Activated CD4-positive, alpha-beta memory T cell treated with anti-CD3 and anti-CD28 coated beads for 36 hours (primary cell): Measurements from ENCODE around the gene DNAI1. TPM values are rescaled to one million over a fixed set of nuclear protein-coding genes. Genes with fewer than 3 reads are reported as not detected.

ENCODE experiments used
- CTCF ChIA-PET: fragments of 350-600 bp; sonication (Branson Sonifier 250); formaldehyde crosslinking; loops from one replicate; lab custom pipeline; 2021; ENCODE audit warnings: antibody characterized with exemption, inconsistent platforms; lab: Charles Lee
- POLR2A ChIA-PET: fragments of 350-600 bp; sonication (Branson Sonifier 250); formaldehyde crosslinking; loops from one replicate; lab custom pipeline; 2021; ENCODE audit warnings: antibody characterized with exemption; lab: Charles Lee
- DNase-seq: peaks from one replicate; pipeline ENCODE4 v3.0.0-alpha.2; 2020
- H3K27ac Mint-ChIP-seq: one replicate; pipeline ENCODE4 v1.8.0; 2021; ENCODE audit warnings: mixed read lengths
- H3K27me3 Mint-ChIP-seq: one replicate; pipeline ENCODE4 v1.8.0; 2021; ENCODE audit warnings: mixed read lengths
- H3K36me3 Mint-ChIP-seq: one replicate; pipeline ENCODE4 v1.8.0; 2021; ENCODE audit warnings: mixed read lengths
- H3K4me1 Mint-ChIP-seq: one replicate; pipeline ENCODE4 v1.8.0; 2021; ENCODE audit warnings: low read depth, mixed read lengths
- H3K4me3 Mint-ChIP-seq: one replicate; pipeline ENCODE4 v1.8.0; 2021; ENCODE audit warnings: mild to moderate bottlenecking, mixed read lengths
- H3K9me3 Mint-ChIP-seq: one replicate; pipeline ENCODE4 v1.8.0; 2021; ENCODE audit warnings: mixed read lengths
- intact Hi-C: fragments of 100-400 bp; cut with micrococcal nuclease; formaldehyde crosslinking; loops from one replicate; pipeline ENCODE4 v1.15.1; 2023
- total RNA-seq, 2 experiments: library from RNA; stranded (reverse); gene quantifications; one replicate each; pipeline ENCODE4 v1.2.3, GENCODE V29; 2021

DNAI1 gene
- total RNA-seq, 2 experiments from 2014 or later: 0.19 to 0.69 TPM

GRCh38 chr9:34451545-34451944, 7.1 kb upstream of the DNAI1 start:
- no peak overlapping the region for H3K4me3 Mint-ChIP-seq
- H3K27me3 Mint-ChIP-seq: no peaks in the 10 kb centered on the region
- POLR2A ChIA-PET: interaction anchor here (1.5 kb wide), 1 partner anchor 12 kb away, joined by 4 read pairs; no protein-coding TSS in a partner anchor
- H3K4me1 Mint-ChIP-seq: peaks cover 28% of the 10 kb centered on the region
- CTCF ChIA-PET: interaction anchor here (1.0 to 1.2 kb wide), 2 partner anchors 48 to 52 kb away, joined by 4 to 6 read pairs; no protein-coding TSS in a partner anchor
- DNase-seq: peak; percentile 59
- H3K36me3 Mint-ChIP-seq: no peaks in the 10 kb centered on the region
- no peak overlapping the region for H3K27ac Mint-ChIP-seq
- no peaks in the 10 kb centered on the region for H3K9me3 Mint-ChIP-seq
- intact Hi-C loops: no loop called here

- intact Hi-C loops: no loop called here
- Mint-ChIP-seq H3K4me1 (peaks cover 38% of the 10 kb centered on the region), H3K27ac (no peak overlapping the region), H3K4me3 (no peak overlapping the region), H3K36me3 (no peaks in the 10 kb centered on the region), H3K27me3 (no peaks in the 10 kb centered on the region), H3K9me3 (no peaks in the 10 kb centered on the region)
- DNase-seq: no peak
- POLR2A ChIA-PET: no interaction called here
- CTCF ChIA-PET: interaction anchor here (0.7 to 0.9 kb wide), 2 partner anchors 47 to 51 kb away, joined by 3 read pairs; no protein-coding TSS in a partner anchor
Observed at GRCh38 chr9:34452568-34452967, 6.0 kb upstream of the DNAI1 start.

GRCh38 chr9:34454571-34455065, 4.0 kb upstream of the DNAI1 start:
- peak; percentile 60 for DNase-seq
- ChIA-PET CTCF (interaction anchor here (0.8 to 3.0 kb wide), 3 partner anchors 8 to 50 kb away, joined by 3 to 13 read pairs (median 13); no protein-coding TSS in a partner anchor), POLR2A (interaction anchor here (0.7 to 1.6 kb wide), 4 partner anchors 9 to 407 kb away, joined by 5 read pairs; no protein-coding TSS in a partner anchor)
- Mint-ChIP-seq H3K4me1 (peaks cover 47% of the 10 kb centered on the region), H3K9me3 (no peaks in the 10 kb centered on the region), H3K27ac (no peak overlapping the region), H3K36me3 (no peaks in the 10 kb centered on the region), H3K4me3 (no peak overlapping the region), H3K27me3 (peaks cover 3% of the 10 kb centered on the region)
- intact Hi-C loops: loop anchor here (5.0 kb wide), 1 partner anchor 407 kb away; the partner anchor contains the start of gene UBAP2

- peaks cover 45% of the 10 kb centered on the region for H3K4me1 Mint-ChIP-seq
- intact Hi-C loops: loop anchor here (5.0 kb wide), 1 partner anchor 409 kb away; the partner anchor contains the start of gene UBAP2
- no peak for DNase-seq
- no peak overlapping the region for H3K27ac Mint-ChIP-seq
- H3K36me3 Mint-ChIP-seq: no peaks in the 10 kb centered on the region
- H3K27me3 Mint-ChIP-seq: peaks cover 3% of the 10 kb centered on the region
- CTCF ChIA-PET: interaction anchor here (0.6 to 3.0 kb wide), 8 partner anchors 10 to 475 kb away, joined by 3 to 13 read pairs (median 4); no protein-coding TSS in a partner anchor
- POLR2A ChIA-PET: no interaction called here
- H3K9me3 Mint-ChIP-seq: no peaks in the 10 kb centered on the region
- no peak overlapping the region for H3K4me3 Mint-ChIP-seq
Observed at GRCh38 chr9:34456151-34456550, 2.5 kb upstream of the DNAI1 start.

- peaks cover 39% of the 10 kb centered on the region for H3K4me1 Mint-ChIP-seq
- H3K27me3 Mint-ChIP-seq: peaks cover 3% of the 10 kb centered on the region
Observed at GRCh38 chr9:34456746-34457145, 1.9 kb upstream of the DNAI1 start.

DNA sequence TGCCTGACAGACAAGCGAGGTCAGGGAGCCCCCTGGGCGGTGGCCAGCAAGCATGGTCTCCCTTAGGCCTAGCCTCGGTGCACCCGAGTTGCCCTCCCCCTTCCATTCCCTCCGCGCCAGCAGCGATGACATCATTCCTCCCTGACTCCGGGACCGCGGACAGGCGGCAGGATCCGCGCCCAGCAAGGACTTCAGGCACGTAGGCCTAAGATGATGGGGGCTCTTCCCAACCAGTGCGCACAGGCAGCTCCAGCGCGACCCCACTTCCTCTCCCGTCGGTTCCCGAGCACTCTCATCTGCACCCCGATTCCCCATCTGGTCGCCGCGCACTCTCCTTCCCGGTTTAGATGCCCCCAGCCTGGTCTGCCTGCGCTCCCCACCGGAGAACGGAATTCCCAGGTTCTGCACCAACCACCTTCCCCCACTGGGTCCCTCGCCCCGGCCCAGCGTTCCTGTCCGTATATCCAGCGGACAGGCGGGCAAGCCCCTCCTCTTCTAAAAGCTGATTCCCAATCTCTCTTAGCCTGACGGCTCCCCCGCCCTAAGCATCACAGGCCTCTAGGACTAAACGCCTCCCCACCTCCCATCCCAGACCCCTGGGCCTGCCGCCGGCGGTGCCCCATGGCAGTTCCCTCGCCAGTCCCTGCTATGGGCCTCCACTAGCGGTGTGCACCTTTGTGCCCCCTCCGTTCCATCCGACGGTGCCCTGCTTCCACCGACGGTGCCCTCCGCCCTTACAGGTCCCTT, 1.2 kb upstream of the DNAI1 start:
- no peaks in the 10 kb centered on the region for H3K36me3 Mint-ChIP-seq
- CTCF ChIA-PET: interaction anchor here (1.0 to 3.0 kb wide), 4 partner anchors 11 to 442 kb away, joined by 3 to 13 read pairs (median 4); no protein-coding TSS in a partner anchor
- peaks cover 35% of the 10 kb centered on the region for H3K4me1 Mint-ChIP-seq
- POLR2A ChIA-PET: no interaction called here
- H3K4me3 Mint-ChIP-seq: peak overlapping the region; percentile 86
- H3K9me3 Mint-ChIP-seq: no peaks in the 10 kb centered on the region
- DNase-seq: no peak
- intact Hi-C loops: loop anchor here (1.0 to 5.0 kb wide), 9 partner anchors 43 to 659 kb away; partner anchors contain the start of genes KIF24, MYORG, NUDT2 and RPP25L
- H3K27me3 Mint-ChIP-seq: peaks cover 5% of the 10 kb centered on the region
- no peak overlapping the region for H3K27ac Mint-ChIP-seq

More at GRCh38 chr9:34456746-34457145, 1.9 kb upstream of the DNAI1 start:
- Mint-ChIP-seq H3K27ac (no peak overlapping the region), H3K9me3 (no peaks in the 10 kb centered on the region), H3K4me3 (peak overlapping the region; percentile 86), H3K36me3 (no peaks in the 10 kb centered on the region)
- intact Hi-C loops: loop anchor here (5.0 kb wide), 1 partner anchor 409 kb away; the partner anchor contains the start of gene UBAP2
- CTCF ChIA-PET: interaction anchor here (0.6 to 3.0 kb wide), 8 partner anchors 10 to 476 kb away, joined by 3 to 13 read pairs (median 4); no protein-coding TSS in a partner anchor
- POLR2A ChIA-PET: no interaction called here
- DNase-seq: no peak

DNA sequence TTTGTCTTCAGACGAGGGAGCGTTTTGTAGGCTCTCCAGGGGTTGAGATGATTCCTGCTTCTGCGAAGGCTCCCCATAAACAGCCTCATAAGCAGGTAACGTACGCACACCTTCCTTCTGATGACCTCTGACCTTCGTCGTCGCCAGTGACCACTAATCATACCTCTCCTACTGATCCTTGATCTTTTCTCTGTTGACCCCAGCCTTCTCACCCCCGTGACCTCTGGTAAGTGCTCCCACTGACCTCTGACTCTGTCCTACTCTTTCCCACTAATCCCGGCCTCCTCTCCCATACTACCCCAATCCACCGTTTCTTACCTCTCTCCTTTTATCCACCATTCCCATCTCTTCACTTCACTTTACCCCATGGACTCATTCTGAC, 345 bp downstream of the DNAI1 start:
- POLR2A ChIA-PET: interaction anchor here (0.8 kb wide), 1 partner anchor 188 kb away, joined by 4 read pairs; the partner anchor contains the start of gene GALT
- H3K27me3 Mint-ChIP-seq: peaks cover 5% of the 10 kb centered on the region
- intact Hi-C loops: loop anchor here (1.0 to 5.0 kb wide), 9 partner anchors 41 to 657 kb away; partner anchors contain the start of genes KIF24, MYORG, NUDT2 and RPP25L
- H3K27ac Mint-ChIP-seq: no peak overlapping the region
- peak overlapping the region; percentile 77 for H3K4me3 Mint-ChIP-seq
- H3K9me3 Mint-ChIP-seq: no peaks in the 10 kb centered on the region
- DNase-seq: no peak
- no peaks in the 10 kb centered on the region for H3K36me3 Mint-ChIP-seq
- H3K4me1 Mint-ChIP-seq: peaks cover 41% of the 10 kb centered on the region
- CTCF ChIA-PET: interaction anchor here (0.6 to 1.1 kb wide), 5 partner anchors 55 to 243 kb away, joined by 3 to 5 read pairs (median 4); no protein-coding TSS in a partner anchor

GRCh38 chr9:34459356-34459755, 751 bp downstream of the DNAI1 start:
- POLR2A ChIA-PET: no interaction called here
- CTCF ChIA-PET: interaction anchor here (0.6 to 1.1 kb wide), 2 partner anchors 205 to 207 kb away, joined by 3 to 4 read pairs; no protein-coding TSS in a partner anchor
- intact Hi-C loops: loop anchor here (2.0 to 5.0 kb wide), 4 partner anchors 83 to 412 kb away; partner anchors contain the start of genes MYORG, RPP25L and UBAP2
- H3K4me3 Mint-ChIP-seq: no peak overlapping the region
- peaks cover 5% of the 10 kb centered on the region for H3K27me3 Mint-ChIP-seq
- no peak for DNase-seq
- peaks cover 40% of the 10 kb centered on the region for H3K4me1 Mint-ChIP-seq
- H3K9me3 Mint-ChIP-seq: no peaks in the 10 kb centered on the region
- H3K27ac Mint-ChIP-seq: no peak overlapping the region
- no peaks in the 10 kb centered on the region for H3K36me3 Mint-ChIP-seq

GRCh38 chr9:34459941-34460340, 1.3 kb downstream of the DNAI1 start:
- H3K4me3 Mint-ChIP-seq: no peak overlapping the region
- intact Hi-C loops: loop anchor here (2.0 to 5.0 kb wide), 4 partner anchors 83 to 413 kb away; partner anchors contain the start of genes MYORG, RPP25L and UBAP2
- H3K27ac Mint-ChIP-seq: no peak overlapping the region
- H3K4me1 Mint-ChIP-seq: peaks cover 34% of the 10 kb centered on the region
- ChIA-PET CTCF (interaction anchor here (1.1 kb wide), 1 partner anchor 208 kb away, joined by 3 read pairs; no protein-coding TSS in a partner anchor), POLR2A (no interaction called here)
- DNase-seq: no peak
- no peaks in the 10 kb centered on the region for H3K36me3 Mint-ChIP-seq
- no peaks in the 10 kb centered on the region for H3K9me3 Mint-ChIP-seq
- H3K27me3 Mint-ChIP-seq: peaks cover 5% of the 10 kb centered on the region

GRCh38 chr9:34463098-34463900, 4.7 kb downstream of the DNAI1 start:
- peaks cover 14% of the 10 kb centered on the region for H3K4me1 Mint-ChIP-seq
- intact Hi-C loops: no loop called here
- H3K36me3 Mint-ChIP-seq: no peaks in the 10 kb centered on the region
- ChIA-PET CTCF (interaction anchor here (1.0 to 1.4 kb wide), 4 partner anchors 25 to 59 kb away, joined by 3 to 8 read pairs (median 4); no protein-coding TSS in a partner anchor), POLR2A (interaction anchor here (0.7 to 1.6 kb wide), 3 partner anchors 8 to 29 kb away, joined by 3 to 5 read pairs (median 4); no protein-coding TSS in a partner anchor)
- H3K9me3 Mint-ChIP-seq: no peaks in the 10 kb centered on the region
- H3K27me3 Mint-ChIP-seq: peaks cover 10% of the 10 kb centered on the region
- DNase-seq: peak; percentile 86
- no peak overlapping the region for H3K4me3 Mint-ChIP-seq
- peak overlapping the region; percentile 13 for H3K27ac Mint-ChIP-seq

DNA sequence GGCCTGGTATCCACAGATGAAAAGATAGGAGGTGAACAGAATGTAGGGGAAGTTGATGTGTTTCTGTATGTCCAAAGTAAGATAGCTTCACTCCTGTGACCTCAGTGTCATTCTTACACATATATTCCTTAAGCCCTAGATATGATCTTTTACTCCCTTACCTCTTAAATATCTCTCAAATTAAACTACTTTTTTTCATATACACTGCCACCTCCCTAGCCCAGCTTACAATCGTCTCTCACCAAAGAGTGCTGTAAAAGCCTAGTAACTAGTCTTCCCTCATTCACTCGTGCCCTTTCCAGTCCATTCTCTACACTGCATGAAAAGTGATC, 5.3 kb downstream of the DNAI1 start:
- peaks cover 10% of the 10 kb centered on the region for H3K27me3 Mint-ChIP-seq
- no peaks in the 10 kb centered on the region for H3K9me3 Mint-ChIP-seq
- POLR2A ChIA-PET: interaction anchor here (0.7 to 1.6 kb wide), 3 partner anchors 9 to 30 kb away, joined by 3 to 5 read pairs (median 4); no protein-coding TSS in a partner anchor
- H3K27ac Mint-ChIP-seq: no peak overlapping the region
- CTCF ChIA-PET: interaction anchor here (1.3 kb wide), 1 partner anchor 38 kb away, joined by 8 read pairs; no protein-coding TSS in a partner anchor
- no peak for DNase-seq
- peaks cover 11% of the 10 kb centered on the region for H3K4me1 Mint-ChIP-seq
- intact Hi-C loops: no loop called here
- H3K4me3 Mint-ChIP-seq: no peak overlapping the region
- H3K36me3 Mint-ChIP-seq: no peaks in the 10 kb centered on the region
